ENCODE data around the gene CES3. TPM values are rescaled to one million over a fixed set of nuclear protein-coding genes. Genes with fewer than 3 reads are reported as not detected.
"Not testable (repeated sequence)": the region's sequence is repeated elsewhere in the genome, so short reads cannot be mapped to it uniquely, and the experiment has no call there.

CES3 gene
- total RNA-seq, 6 donors from 2014 or later: 1.4 to 6.2 (median 2.9) TPM

- peak overlapping the region; percentile 86 to 100 (median 95) for H3K4me3 ChIP-seq
- H3K36me3 ChIP-seq: peaks cover 0 to 29% (median 10%) of the 10 kb centered on the region in 4 donors
- H3K27me3 ChIP-seq: no peaks in the 10 kb centered on the region
- no peak for ATAC-seq (ENCODE audit: low FRiP score in 2 of 2)
- no peak for DNase-seq
- peaks cover 29 to 51% (median 36%) of the 10 kb centered on the region in 4 donors for H3K4me1 ChIP-seq
- 1 to 3% methylated on average over 11 to 12 of the region's 12 CpGs for WGBS, 2 donors
- H3K27ac ChIP-seq: peak overlapping the region; percentile 86 to 98 (median 97)
- H3K9me3 ChIP-seq: no peaks in the 10 kb centered on the region
- TF ChIP-seq POLR2A (IDR thresholded peaks at IDR 0.05): no peak
- TF ChIP-seq CTCF (IDR thresholded peaks at IDR 0.05): no peak
- TF ChIP-seq POLR2AphosphoS5 (IDR thresholded peaks at IDR 0.05): no peak
- TF ChIP-seq EP300 (IDR thresholded peaks at IDR 0.05): no peak
These were observed 27.3 kb upstream of the CES3 start for GRCh38 chr16:66933776-66934137.

GRCh38 chr16:66934138-66934838 is 26.8 kb upstream of the CES3 start, which contains the start of gene CIAO2B:
TSS of gene CIAO2B (minus strand) at chr16:66934402. CDS start at chr16:66934364, 38 bp downstream.
- TF ChIP-seq CTCF (IDR thresholded peaks at IDR 0.05): peak in 2 of 6 experiments; percentile 11 to 12
- TF ChIP-seq EP300 (IDR thresholded peaks at IDR 0.05): peak in 1 of 4 donors; percentile 95
- peak in 3 of 4 donors; percentile 57 to 88 (median 79) for TF ChIP-seq POLR2A (IDR thresholded peaks at IDR 0.05)
- TF ChIP-seq POLR2AphosphoS5 (IDR thresholded peaks at IDR 0.05): peak; percentile 99
- peak; percentile 88 to 98 for DNase-seq
- ATAC-seq (ENCODE audit: low FRiP score in 2 of 2): peak; percentile 93 to 96
- 0 to 1% methylated on average over 38 of the region's 76 CpGs for WGBS, 2 donors
- Histone ChIP-seq H3K36me3 (peaks cover 0 to 34% (median 11%) of the 10 kb centered on the region in 4 donors), H3K9me3 (no peaks in the 10 kb centered on the region), H3K27ac (peak within 1 kb of the TSS; percentile 86 to 98 (median 97)), H3K4me3 (peak within 1 kb of the TSS; percentile 86 to 100 (median 95)), H3K4me1 (peaks cover 29 to 51% (median 36%) of the 10 kb centered on the region in 4 donors), H3K27me3 (no peaks in the 10 kb centered on the region)

GRCh38 chr16:66934839-66935313 is 26.2 kb upstream of the CES3 start:
- not testable (repeated sequence) for H3K27me3 ChIP-seq, H3K9me3 ChIP-seq, DNase-seq
- Histone ChIP-seq H3K36me3 (peaks cover 0 to 40% (median 16%) of the 10 kb centered on the region in 4 donors), H3K4me1 (peaks cover 29 to 51% (median 36%) of the 10 kb centered on the region in 4 donors), H3K4me3 (peak overlapping the region; percentile 86 to 100 (median 95)), H3K27ac (peak overlapping the region; percentile 86 to 98 (median 97))
- ATAC-seq (ENCODE audit: low FRiP score in 2 of 2): peak in 1 of 2 donors; percentile 2
- 1 to 2% methylated on average over 23 to 24 of the region's 24 CpGs for WGBS, 2 donors

GRCh38 chr16:66935314-66936011 is 25.6 kb upstream of the CES3 start, which contains the start of gene CES2:
TSS of gene CES2 (plus strand) at chr16:66935516. CDS start at chr16:66935636, 120 bp downstream.
- Histone ChIP-seq H3K4me3 (peak within 1 kb of the TSS; percentile 86 to 100 (median 95)), H3K9me3 (no peaks in the 10 kb centered on the region), H3K36me3 (peaks cover 4 to 45% (median 22%) of the 10 kb centered on the region in 4 donors), H3K4me1 (peaks cover 29 to 51% (median 36%) of the 10 kb centered on the region in 4 donors), H3K27ac (peak within 1 kb of the TSS; percentile 86 to 98 (median 97)), H3K27me3 (no peaks in the 10 kb centered on the region)
- TF ChIP-seq CTCF (IDR thresholded peaks at IDR 0.05) (no peak), POLR2A (IDR thresholded peaks at IDR 0.05) (peak in 1 of 4 donors; percentile 13), EP300 (IDR thresholded peaks at IDR 0.05) (no peak)
- WGBS, 2 donors: 30 to 40% methylated on average over 13 to 24 of the region's 44 CpGs
- ATAC-seq (ENCODE audit: low FRiP score in 2 of 2): peak; percentile 49 to 58
- DNase-seq: peak; percentile 73 to 85

- peaks cover 29 to 51% (median 36%) of the 10 kb centered on the region in 4 donors for H3K4me1 ChIP-seq
- ATAC-seq (ENCODE audit: low FRiP score in 2 of 2): no peak
- H3K27ac ChIP-seq: peak overlapping the region in 2 of 4 donors; percentile 96 to 98
- H3K27me3 ChIP-seq: no peaks in the 10 kb centered on the region
- no peak for TF ChIP-seq POLR2A (IDR thresholded peaks at IDR 0.05)
- TF ChIP-seq POLR2AphosphoS5 (IDR thresholded peaks at IDR 0.05): no peak
- no peak for TF ChIP-seq CTCF (IDR thresholded peaks at IDR 0.05)
- TF ChIP-seq EP300 (IDR thresholded peaks at IDR 0.05): no peak
- H3K4me3 ChIP-seq: no peak overlapping the region
- WGBS, 2 donors: 87% methylated on average over 6 of the region's 6 CpGs
- no peak for DNase-seq
- H3K9me3 ChIP-seq: no peaks in the 10 kb centered on the region
- H3K36me3 ChIP-seq: peaks cover 13 to 47% (median 29%) of the 10 kb centered on the region in 4 donors
These were observed 24.6 kb upstream of the CES3 start for GRCh38 chr16:66936462-66936861.

Data from upper lobe of left lung (tissue), 6 donors.